Heart left ventricle (tissue), 16 donors: ENCODE results near the gene RGS17. TPM values are rescaled to one million over a fixed set of nuclear protein-coding genes. Genes with fewer than 3 reads are reported as not detected.
A peak's percentile ranks its signal among the peaks of the same experiment; 100 is the strongest.

Source experiments
- ATAC-seq, 4 donors: fragments of 200-7000 bp; cut with Tn5 transposase; one replicate each; pipeline ENCODE4 v1.9.1; 2020 to 2022; ENCODE audit warnings: moderate library complexity in 4 of 4, mild to moderate bottlenecking in 3 of 4, moderate number of reproducible peaks in 1 of 4
- DNase-seq, 5 donors: peaks; one replicate each; pipeline ENCODE4 v3.0.0-alpha.2; 2020
- H3K27ac ChIP-seq, 12 donors: fragments of 200-600 bp; sonication (generic) in 4 of 12; one replicate each; pipeline versions ENCODE4 v1.5.0 to v1.8.0; 2016 to 2022; ENCODE audit warnings: mild to moderate bottlenecking in 2 of 12
- H3K27me3 ChIP-seq, 9 donors: fragments of 200-600 bp; sonication (generic) in 2 of 9; one replicate each; pipeline versions ENCODE4 v1.5.1 to v1.8.0; 2016 to 2022; ENCODE audit warnings: mild to moderate bottlenecking in 3 of 9
- H3K36me3 ChIP-seq, 9 donors: fragments of 200-600 bp; sonication (generic) in 2 of 9; one replicate each; pipeline versions ENCODE4 v1.5.0 to v1.8.0; 2018 to 2022; ENCODE audit warnings: mild to moderate bottlenecking in 2 of 9
- H3K4me1 ChIP-seq, 12 donors: fragments of 200-600 bp; sonication (generic) in 4 of 12; one replicate each; pipeline versions ENCODE4 v1.5.0 to v1.8.0; 2016 to 2022; ENCODE audit warnings: mild to moderate bottlenecking in 3 of 12
- H3K4me3 ChIP-seq, 12 donors: fragments of 200-600 bp; sonication (generic) in 4 of 12; one replicate each; pipeline versions ENCODE4 v1.5.0 to v1.8.0; 2017 to 2022; ENCODE audit warnings: mild to moderate bottlenecking in 9 of 12, moderate library complexity in 4 of 12
- H3K9me3 ChIP-seq, 12 donors: fragments of 200-600 bp; sonication (generic) in 4 of 12; one replicate each; pipeline versions ENCODE4 v1.5.0 to v1.8.0; 2016 to 2022; ENCODE audit warnings: mild to moderate bottlenecking in 1 of 12
- CTCF ChIP-seq, 12 donors: fragments of 200-600 bp; sonication (generic) in 4 of 12; IDR thresholded peaks; one replicate each; pipeline versions ENCODE4 v1.5.0 to v1.8.0; 2018 to 2022; ENCODE audit warnings: antibody characterized with exemption in 12 of 12, mild to moderate bottlenecking in 5 of 12
- POLR2A ChIP-seq, 2 donors: fragments of 450-650 bp; IDR thresholded peaks; one replicate each; pipeline ENCODE4 v1.6.1; 2017; ENCODE audit warnings: antibody characterized with exemption in 2 of 2, mild to moderate bottlenecking in 2 of 2, moderate library complexity in 2 of 2
- WGBS, 4 donors: extraction: QIAGEN DNeasy Blood & Tissue Kit in 2 of 4; methylation state at CpG; one replicate each; pipeline versions ENCODE4 v1.1.5 to v1.1.7; 2013 to 2018; 5-methylcytosine and 5-hydroxymethylcytosine counted together
- intact Hi-C, 10 donors: fragments of 100-400 bp; cut with DNase I; formaldehyde crosslinking; loops; one replicate each; pipeline versions ENCODE4 v1.11.1 to v1.14.2; 2022
- polyA plus RNA-seq, 2 donors: library from polyadenylated mRNA; stranded (reverse); fragments of 200-250 nt; gene quantifications; one replicate each; pipeline ENCODE4 v1.2.3, GENCODE V29; 2013
- total RNA-seq, 9 donors: library from RNA; depleted of rRNA in 2 of 9; stranded (reverse); fragments of >200 nt in 2 of 9; fragmentation: NEBNext Ultra II Directional in 3 of 9; extraction: Animal tissue kit (Norgen Biotek cat#: 25700) in 3 of 9; gene quantifications; one replicate each; pipeline versions ENCODE4 v1.1.0 to v1.2.4, GENCODE V29; 2016 to 2023
- donor health status: ischemic (EF 13 %, LVEDD 7.1; RV severe dilation, severe dysfunction).
- donor health status: healthy with polysubstance abuse.
- donor health status: DM: no; HTN: yes; CAD: no.
- donor health status: DM: no; HTN: no; CAD: no.
- donor health status: ischemic (EF 25% LVEDD 6.9; RV normal size, moderate dysfunction).
- donor health status: ischemic (EF 25% LVEDD 5.7; RV mildly dilated, moderate dysfunction).
- donor health status: healthy.
- donor health status: DM: yes; HTN: yes; CAD: no.
- donor health status: ischemic (EF 35%, LVEDD 5.7; RV mildly dilated, moderate dysfunction).
- donor health status: nonischemic (EF 11% LVEDD 7.7; RV severe dilation, severe dysfunction).
- donor health status: DM: yes; HTN: yes; CAD: no.
- donor health status: PGD.
- donor health status: ischemic (EF 29% LVEDD 5.4; RV normal size, mild dysfunction).
- donor health status: nonischemic (EF 23%, LVEDD 6.1; RV moderate dilation, normal function).

The RGS17 gene
- total and polyA plus RNA-seq, 11 donors, result under 0.01 to 0.53 (median 0.19) TPM; not detected in 1

- no peak overlapping the region for H3K4me3 ChIP-seq
- no peaks in the 10 kb centered on the region for H3K36me3 ChIP-seq
- DNase-seq (no peak), ATAC-seq (no peak)
- intact Hi-C loops, result no loop called here
- TF ChIP-seq CTCF (IDR thresholded peaks at IDR 0.05) (no peak), POLR2A (IDR thresholded peaks at IDR 0.05) (no peak)
- H3K27me3 ChIP-seq, result no peaks in the 10 kb centered on the region
- H3K9me3 ChIP-seq, result no peaks in the 10 kb centered on the region
- H3K27ac ChIP-seq, result no peak overlapping the region
- H3K4me1 ChIP-seq, result no peaks in the 10 kb centered on the region
These were observed 85.8 kb downstream of the RGS17 start for GRCh38 chr6:153045271-153045670.

GRCh38 chr6:153044295-153044694 lies 86.8 kb downstream of the RGS17 start:
- Histone ChIP-seq H3K4me1 (no peaks in the 10 kb centered on the region), H3K9me3 (no peaks in the 10 kb centered on the region), H3K36me3 (no peaks in the 10 kb centered on the region), H3K27ac (no peak overlapping the region), H3K27me3 (no peaks in the 10 kb centered on the region), H3K4me3 (no peak overlapping the region)
- TF ChIP-seq CTCF (IDR thresholded peaks at IDR 0.05), result no peak
- no peak for TF ChIP-seq POLR2A (IDR thresholded peaks at IDR 0.05)
- intact Hi-C loops, result loop anchor here in 1 of 10 donors (5.0 kb wide), 1 partner anchor 903 kb away; no protein-coding TSS in a partner anchor
- no peak for DNase-seq
- 60 to 66% (median 63%) methylated on average over 4 of the region's 4 CpGs for WGBS, 4 donors
- no peak for ATAC-seq

GRCh38 chr6:153043719-153044118 lies 87.4 kb downstream of the RGS17 start:
- DNase-seq, result no peak
- Histone ChIP-seq H3K27me3 (no peaks in the 10 kb centered on the region), H3K27ac (no peak overlapping the region), H3K4me1 (no peaks in the 10 kb centered on the region), H3K4me3 (no peak overlapping the region), H3K36me3 (no peaks in the 10 kb centered on the region), H3K9me3 (no peaks in the 10 kb centered on the region)
- intact Hi-C loops, result loop anchor here in 1 of 10 donors (5.0 kb wide), 1 partner anchor 904 kb away; no protein-coding TSS in a partner anchor
- 96 to 98% (median 97%) methylated on average over 3 of the region's 3 CpGs for WGBS, 4 donors
- no peak for ATAC-seq
- TF ChIP-seq POLR2A (IDR thresholded peaks at IDR 0.05), result no peak

- WGBS, 4 donors, result 82 to 86% (median 84%) methylated on average over 4 of the region's 4 CpGs
- intact Hi-C loops, result loop anchor here in 5 of 10 donors (5.0 to 10.0 kb wide), 5 partner anchors 66 to 906 kb away; no protein-coding TSS in a partner anchor
- no peak for TF ChIP-seq POLR2A (IDR thresholded peaks at IDR 0.05)
- no peak for TF ChIP-seq CTCF (IDR thresholded peaks at IDR 0.05)
- Histone ChIP-seq H3K36me3 (no peaks in the 10 kb centered on the region), H3K9me3 (no peaks in the 10 kb centered on the region), H3K4me1 (no peaks in the 10 kb centered on the region), H3K27ac (peak overlapping the region in 1 of 12 donors; percentile 3), H3K4me3 (no peak overlapping the region), H3K27me3 (no peaks in the 10 kb centered on the region)
- ATAC-seq (no peak), DNase-seq (no peak)
These were observed 92.6 kb downstream of the RGS17 start for GRCh38 chr6:153038378-153039057.
